Neural progenitor cell (in vitro differentiated cells): ENCODE results near the gene WNT8A.

Experiments used
- CTCF ChIP-seq: fragments of 200-600 bp; sonication (generic); IDR thresholded peaks from 2 replicates; pipeline ENCODE4 v1.5.1; 2017; ENCODE audit warnings: antibody characterized with exemption, mild to moderate bottlenecking
- EZH2 ChIP-seq: fragments of 200-600 bp; sonication (generic); IDR thresholded peaks from 2 replicates; pipeline ENCODE4 v1.6.1; 2017; ENCODE audit warnings: antibody characterized with exemption, mild to moderate bottlenecking, moderate library complexity
- EZH2phosphoT487 ChIP-seq: fragments of 200-600 bp; sonication (generic); IDR thresholded peaks from 2 replicates; pipeline ENCODE4 v1.6.1; 2017; ENCODE audit warnings: antibody characterized with exemption

- TF ChIP-seq CTCF (no peak), EZH2phosphoT487 (no peak), EZH2 (no peak)
Observed at GRCh38 chr5:138102454-138103318, 18.9 kb downstream of the WNT8A start.
